C4-2B (cell line): ENCODE measurements around the gene MIX23.

ENCODE experiments used
- ZFX ChIP-seq: fragments of 450-650 bp; IDR thresholded peaks from 2 replicates; pipeline ENCODE4 v1.6.1; 2017
- TF ChIP-seq, protein P1 (sequence below): fragments of 450-650 bp; conservative IDR thresholded peaks from 2 replicates; pipeline ENCODE4 v1.5.1; 2017; ENCODE audit warnings: mild to moderate bottlenecking

- TF ChIP-seq, protein P1, sequence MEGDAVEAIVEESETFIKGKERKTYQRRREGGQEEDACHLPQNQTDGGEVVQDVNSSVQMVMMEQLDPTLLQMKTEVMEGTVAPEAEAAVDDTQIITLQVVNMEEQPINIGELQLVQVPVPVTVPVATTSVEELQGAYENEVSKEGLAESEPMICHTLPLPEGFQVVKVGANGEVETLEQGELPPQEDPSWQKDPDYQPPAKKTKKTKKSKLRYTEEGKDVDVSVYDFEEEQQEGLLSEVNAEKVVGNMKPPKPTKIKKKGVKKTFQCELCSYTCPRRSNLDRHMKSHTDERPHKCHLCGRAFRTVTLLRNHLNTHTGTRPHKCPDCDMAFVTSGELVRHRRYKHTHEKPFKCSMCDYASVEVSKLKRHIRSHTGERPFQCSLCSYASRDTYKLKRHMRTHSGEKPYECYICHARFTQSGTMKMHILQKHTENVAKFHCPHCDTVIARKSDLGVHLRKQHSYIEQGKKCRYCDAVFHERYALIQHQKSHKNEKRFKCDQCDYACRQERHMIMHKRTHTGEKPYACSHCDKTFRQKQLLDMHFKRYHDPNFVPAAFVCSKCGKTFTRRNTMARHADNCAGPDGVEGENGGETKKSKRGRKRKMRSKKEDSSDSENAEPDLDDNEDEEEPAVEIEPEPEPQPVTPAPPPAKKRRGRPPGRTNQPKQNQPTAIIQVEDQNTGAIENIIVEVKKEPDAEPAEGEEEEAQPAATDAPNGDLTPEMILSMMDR = no peak
- no peak for TF ChIP-seq ZFX
Observed at GRCh38 chr3:122414391-122414790, 31.4 kb upstream of the MIX23 start.
